Measurements from ENCODE around the gene IL1A. TPM values are rescaled to one million over a fixed set of nuclear protein-coding genes. Genes with fewer than 3 reads are reported as not detected.
A peak's percentile ranks its signal among the peaks of the same experiment; 100 is the strongest.

IL1A gene
- total RNA-seq, 1 donor = 0.90 TPM

GRCh38 chr2:112749755-112750559 is 34.3 kb downstream of the IL1A start:
- no peak overlapping the region for H3K4me3 ChIP-seq (ENCODE audit: low read depth, low read length)
- TF ChIP-seq, protein P1, sequence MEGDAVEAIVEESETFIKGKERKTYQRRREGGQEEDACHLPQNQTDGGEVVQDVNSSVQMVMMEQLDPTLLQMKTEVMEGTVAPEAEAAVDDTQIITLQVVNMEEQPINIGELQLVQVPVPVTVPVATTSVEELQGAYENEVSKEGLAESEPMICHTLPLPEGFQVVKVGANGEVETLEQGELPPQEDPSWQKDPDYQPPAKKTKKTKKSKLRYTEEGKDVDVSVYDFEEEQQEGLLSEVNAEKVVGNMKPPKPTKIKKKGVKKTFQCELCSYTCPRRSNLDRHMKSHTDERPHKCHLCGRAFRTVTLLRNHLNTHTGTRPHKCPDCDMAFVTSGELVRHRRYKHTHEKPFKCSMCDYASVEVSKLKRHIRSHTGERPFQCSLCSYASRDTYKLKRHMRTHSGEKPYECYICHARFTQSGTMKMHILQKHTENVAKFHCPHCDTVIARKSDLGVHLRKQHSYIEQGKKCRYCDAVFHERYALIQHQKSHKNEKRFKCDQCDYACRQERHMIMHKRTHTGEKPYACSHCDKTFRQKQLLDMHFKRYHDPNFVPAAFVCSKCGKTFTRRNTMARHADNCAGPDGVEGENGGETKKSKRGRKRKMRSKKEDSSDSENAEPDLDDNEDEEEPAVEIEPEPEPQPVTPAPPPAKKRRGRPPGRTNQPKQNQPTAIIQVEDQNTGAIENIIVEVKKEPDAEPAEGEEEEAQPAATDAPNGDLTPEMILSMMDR (IDR thresholded peaks at IDR 0.05; ENCODE audit: insufficient read depth, low read length) = peak; percentile 100
- peak; percentile 84 for DNase-seq (ENCODE audit: low read depth)

DNA sequence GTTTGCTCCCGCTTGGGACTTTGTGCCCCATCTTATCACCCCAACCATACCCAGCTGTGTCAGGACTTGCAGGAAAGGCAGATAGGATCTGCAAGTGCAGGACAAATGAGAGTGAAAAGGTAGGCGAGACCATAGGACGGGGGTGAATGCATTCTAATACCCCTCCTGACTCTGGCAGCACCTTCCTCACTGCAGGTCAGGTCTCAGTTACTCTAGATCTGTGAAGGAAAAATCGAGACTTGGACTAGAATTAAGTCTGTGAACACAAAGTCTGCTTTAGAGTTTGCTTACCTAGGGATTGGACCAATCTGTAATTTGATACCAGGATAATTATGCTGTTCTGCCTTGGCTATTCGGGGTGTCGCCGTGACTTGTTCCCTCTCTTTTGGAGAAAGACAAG is 43.8 kb downstream of the IL1A start:
- TF ChIP-seq, protein P1 (IDR thresholded peaks at IDR 0.05; ENCODE audit: insufficient read depth, low read length) = no peak

DNA sequence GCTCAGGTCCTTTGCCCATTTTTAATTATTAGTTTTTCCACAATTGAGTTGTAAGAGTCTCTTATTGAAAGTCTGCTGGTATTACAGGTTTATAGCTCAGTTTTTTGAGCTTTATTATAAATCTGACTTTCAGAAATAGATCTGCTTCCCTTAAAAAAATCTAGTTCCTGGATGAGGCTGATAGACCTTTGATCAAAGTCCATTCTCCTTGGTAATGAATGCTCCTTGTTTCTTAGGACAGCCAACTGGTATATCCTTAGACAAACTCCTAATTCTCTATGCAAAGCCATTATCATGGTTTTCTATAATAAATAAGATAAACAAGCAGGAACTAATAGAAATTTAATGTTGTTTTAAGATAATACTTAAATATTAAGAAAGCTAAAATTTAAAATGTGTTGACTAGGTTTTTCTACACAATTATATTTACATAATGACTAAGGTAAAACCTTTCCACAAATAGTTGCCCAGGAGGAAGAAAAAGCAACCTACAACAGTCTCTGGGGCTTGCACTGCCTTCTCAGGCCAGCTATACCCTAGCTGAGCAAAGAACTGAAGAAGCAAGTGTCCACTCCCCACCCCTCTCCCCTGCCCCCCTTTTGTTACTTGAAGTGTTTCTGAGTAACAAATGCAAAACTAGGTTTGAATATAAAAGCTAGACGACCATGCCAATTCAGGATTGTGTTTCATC is 46.6 kb downstream of the IL1A start:
- TF ChIP-seq, protein P1 (IDR thresholded peaks at IDR 0.05; ENCODE audit: insufficient read depth, low read length) = no peak
- H3K4me3 ChIP-seq (ENCODE audit: low read depth, low read length) = no peak overlapping the region
- DNase-seq (ENCODE audit: low read depth) = no peak

More for the DNA sequence above, 43.8 kb downstream of the IL1A start:
- H3K4me3 ChIP-seq (ENCODE audit: low read depth, low read length) = no peak overlapping the region
- no peak for DNase-seq (ENCODE audit: low read depth)

- TF ChIP-seq, protein P1 (IDR thresholded peaks at IDR 0.05; ENCODE audit: insufficient read depth, low read length) = no peak
- H3K4me3 ChIP-seq (ENCODE audit: low read depth, low read length) = no peak overlapping the region
- peak; percentile 46 for DNase-seq (ENCODE audit: low read depth)
Observed at GRCh38 chr2:112733871-112734270, 50.4 kb downstream of the IL1A start.

- no peak overlapping the region for H3K4me3 ChIP-seq (ENCODE audit: low read depth, low read length)
- peak; percentile 28 for DNase-seq (ENCODE audit: low read depth)
- TF ChIP-seq, protein P1 (IDR thresholded peaks at IDR 0.05; ENCODE audit: insufficient read depth, low read length) = no peak
Observed at GRCh38 chr2:112733456-112733855, 50.8 kb downstream of the IL1A start.

- DNase-seq (ENCODE audit: low read depth) = no peak
- H3K4me3 ChIP-seq (ENCODE audit: low read depth, low read length) = no peak overlapping the region
- TF ChIP-seq, protein P1 (IDR thresholded peaks at IDR 0.05; ENCODE audit: insufficient read depth, low read length) = no peak
Observed at GRCh38 chr2:112731479-112731878, 52.8 kb downstream of the IL1A start.

Data from fibroblast of the aortic adventitia (primary cell).